Stomach (tissue), 4 donors: ENCODE data around the gene CFAP107.
"Not testable (repeated sequence)": the region's sequence is repeated elsewhere in the genome, so short reads cannot be mapped to it uniquely, and the experiment has no call there.

Experiments used
- CTCF ChIP-seq, 7 experiments: fragments of 450-650 bp in 4 of 7; fragments of 200-600 bp in 3 of 7; sonication (generic) in 3 of 7; IDR thresholded peaks; one replicate each; pipeline ENCODE4 v1.5.1; 2016 to 2019; ENCODE audit warnings: antibody characterized with exemption in 7 of 7, control low read depth in 2 of 7, mild to moderate bottlenecking in 1 of 7
- EP300 ChIP-seq: sonication (generic); formaldehyde crosslinking; IDR thresholded peaks from one replicate; pipeline ENCODE4 v1.6.1; 2017; ENCODE audit warnings: antibody characterized with exemption
- POLR2A ChIP-seq, 4 donors: fragments of 450-650 bp; IDR thresholded peaks; one replicate each; pipeline ENCODE4 v1.6.1; 2016; ENCODE audit warnings: antibody characterized with exemption in 4 of 4, control low read depth in 2 of 4, mild to moderate bottlenecking in 1 of 4, moderate library complexity in 1 of 4
- POLR2AphosphoS5 ChIP-seq, 3 donors: sonication (generic); formaldehyde crosslinking; IDR thresholded peaks; one replicate each; pipeline ENCODE4 v1.6.1; 2016; ENCODE audit warnings: antibody characterized with exemption in 3 of 3

GRCh38 chr1:12783783-12784182 is 37.8 kb downstream of the CFAP107 start:
- not testable (repeated sequence) for TF ChIP-seq EP300; CTCF (IDR thresholded peaks at IDR 0.05); POLR2A (IDR thresholded peaks at IDR 0.05); POLR2AphosphoS5 (IDR thresholded peaks at IDR 0.05)
